ENCODE results near the gene MCTS1. TPM values are rescaled to one million over a fixed set of nuclear protein-coding genes. Genes with fewer than 3 reads are reported as not detected.
"Not testable (repeated sequence)": the region's sequence is repeated elsewhere in the genome, so short reads cannot be mapped to it uniquely, and the experiment has no call there.

The MCTS1 gene
- total and polyA plus RNA-seq, 12 donors = 8.2 to 78.2 (median 37.7) TPM

- no peaks in the 10 kb centered on the region for H3K36me3 ChIP-seq (replicated peaks in 1 of 2)
- no peak for DNase-seq
- H3K9me3 ChIP-seq (replicated peaks in 1 of 3) = no peaks in the 10 kb centered on the region
- intact Hi-C loops (cut with DNase I) = no loop called here
- H3K27ac ChIP-seq = no peak overlapping the region
- no peaks in the 10 kb centered on the region for H3K27me3 ChIP-seq
- no peak for TF ChIP-seq POLR2A (IDR thresholded peaks at IDR 0.05)
- TF ChIP-seq CTCF (IDR thresholded peaks at IDR 0.05) = no peak
- H3K4me1 ChIP-seq (replicated peaks in 1 of 2) = no peaks in the 10 kb centered on the region
- H3K4me3 ChIP-seq = no peak overlapping the region
- 67 to 83% (median 72%) methylated on average over 4 of the region's 4 CpGs for WGBS, 4 donors
These were observed 43.2 kb downstream of the MCTS1 start for GRCh38 chrX:120647127-120647526.

DNA sequence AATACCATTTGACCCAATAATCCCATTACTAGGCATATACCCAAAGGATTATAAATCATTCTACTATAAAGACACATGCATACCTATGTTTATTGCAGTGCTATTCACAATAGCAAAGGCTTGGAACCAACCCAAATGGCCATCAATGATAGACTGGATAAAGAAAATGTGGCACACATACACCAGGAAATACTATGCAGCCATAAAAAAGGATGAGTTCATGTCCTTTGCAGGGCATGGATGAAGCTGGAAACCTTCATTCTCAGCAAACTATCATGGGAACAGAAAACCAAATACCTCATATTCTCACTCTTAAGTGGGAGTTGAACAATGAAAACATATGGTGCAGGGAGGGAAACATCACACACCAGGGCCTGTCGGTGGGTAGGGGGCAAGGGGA lies 48.4 kb downstream of the MCTS1 start:
- DNase-seq; H3K36me3 ChIP-seq (replicated peaks in 1 of 2); H3K27me3 ChIP-seq; intact Hi-C loops (cut with DNase I); H3K27ac ChIP-seq; H3K4me3 ChIP-seq; H3K4me1 ChIP-seq (replicated peaks in 1 of 2); H3K9me3 ChIP-seq (replicated peaks in 1 of 3): not testable (repeated sequence)
- whole genome bisulfite sequencing, 4 donors = 71 to 100% (median 97%) methylated on average over 1 of the region's 1 CpG

DNA sequence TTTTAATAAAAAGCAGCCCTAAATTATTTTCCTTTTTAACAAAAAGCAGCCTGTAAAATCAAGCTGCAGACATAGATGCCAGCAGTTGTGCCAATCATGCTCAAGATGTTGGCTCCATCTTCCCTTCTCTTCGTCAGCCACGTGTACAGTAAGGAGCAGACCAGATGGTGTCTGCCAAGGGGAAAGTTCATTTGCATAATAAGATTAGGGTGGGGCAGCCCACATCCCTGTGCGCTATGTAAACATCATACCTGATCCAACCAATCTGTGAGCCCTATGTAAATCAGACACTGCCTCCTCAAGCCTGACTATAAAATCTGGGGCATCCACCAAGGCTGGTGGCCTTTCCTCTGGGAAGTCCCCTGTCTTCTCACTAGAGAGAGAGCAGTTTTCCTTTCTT lies 49.1 kb downstream of the MCTS1 start:
- Histone ChIP-seq H3K4me3 (no peak overlapping the region), H3K9me3 (replicated peaks in 1 of 3) (no peaks in the 10 kb centered on the region), H3K27ac (no peak overlapping the region), H3K4me1 (replicated peaks in 1 of 2) (no peaks in the 10 kb centered on the region), H3K36me3 (replicated peaks in 1 of 2) (no peaks in the 10 kb centered on the region), H3K27me3 (no peaks in the 10 kb centered on the region)
- TF ChIP-seq POLR2A (IDR thresholded peaks at IDR 0.05) = no peak
- TF ChIP-seq CTCF (IDR thresholded peaks at IDR 0.05) = no peak
- intact Hi-C loops (cut with DNase I) = no loop called here
- DNase-seq = no peak
- 50 to 80% (median 70%) methylated on average over 3 of the region's 3 CpGs for WGBS, 4 donors

GRCh38 chrX:120660637-120661036 lies 56.7 kb downstream of the MCTS1 start:
- intact Hi-C loops (cut with DNase I) = loop anchor here in 1 of 2 donors (10.0 kb wide), 1 partner anchor 114 kb away; no protein-coding TSS in a partner anchor
- no peak for DNase-seq
- no peak for TF ChIP-seq CTCF (IDR thresholded peaks at IDR 0.05)
- TF ChIP-seq POLR2A (IDR thresholded peaks at IDR 0.05) = no peak
- WGBS, 4 donors = 50 to 72% (median 63%) methylated on average over 6 of the region's 6 CpGs
- Histone ChIP-seq H3K27ac (no peak overlapping the region), H3K27me3 (no peaks in the 10 kb centered on the region), H3K36me3 (replicated peaks in 1 of 2) (no peaks in the 10 kb centered on the region), H3K4me1 (replicated peaks in 1 of 2) (no peaks in the 10 kb centered on the region), H3K9me3 (replicated peaks in 1 of 3) (no peaks in the 10 kb centered on the region), H3K4me3 (no peak overlapping the region)

Other genes with a start within 250 kb of the MCTS1 start
- not detected for gene ATP1B4, start 242.0 kb upstream of the MCTS1 start, total RNA-seq
- gene ATP1B4, start 242.0 kb upstream of the MCTS1 start, polyA plus RNA-seq = not detected
- 100 to 1,000 TPM in 8 of 9 donors, 10 to 100 TPM in 1; 92.1 to 206 (median 168) TPM for gene LAMP2, start 134.8 kb upstream of the MCTS1 start, total RNA-seq
- gene LAMP2, start 134.8 kb upstream of the MCTS1 start, polyA plus RNA-seq = 100 to 1,000 TPM in 1 of 3 donors, 10 to 100 TPM in 2; 15.8 to 192 (median 20.7) TPM
- 10 to 100 TPM; 28.3 to 55.3 (median 42.4) TPM for gene CUL4B, start 43.1 kb upstream of the MCTS1 start, total RNA-seq
- 10 to 100 TPM; 24.7 to 47.0 (median 26.9) TPM for gene CUL4B, start 43.1 kb upstream of the MCTS1 start, polyA plus RNA-seq
- 10 to 100 TPM; 26.2 to 57.7 (median 37.0) TPM for gene C1GALT1C1, start 26.0 kb downstream of the MCTS1 start, total RNA-seq
- gene C1GALT1C1, start 26.0 kb downstream of the MCTS1 start, polyA plus RNA-seq = 10 to 100 TPM in 2 of 3 donors, 1 to 10 TPM in 1; 7.8 to 55.6 (median 16.6) TPM

All from adrenal gland (tissue), 12 donors.